Spleen (tissue), 11 donors: ENCODE data around the gene DNAAF9. TPM values are rescaled to one million over a fixed set of nuclear protein-coding genes. Genes with fewer than 3 reads are reported as not detected.
"Not testable (repeated sequence)": the region's sequence is repeated elsewhere in the genome, so short reads cannot be mapped to it uniquely, and the experiment has no call there.

ENCODE experiments used
- DNase-seq: peaks from one replicate; pipeline ENCODE4 v3.0.0-alpha.2; 2020
- H3K27ac ChIP-seq, 8 donors: fragments of 200-600 bp; sonication (generic) in 7 of 8; 1 replicate in 4 of 8; 2 replicates in 4 of 8; pipeline versions ENCODE4 v1.5.0 to v1.8.0; 2016 to 2021; ENCODE audit warnings: inconsistent platforms in 4 of 8, mild to moderate bottlenecking in 4 of 8, moderate library complexity in 1 of 8
- H3K27me3 ChIP-seq, 7 donors: fragments of 200-600 bp; sonication (generic) in 6 of 7; replicated peaks in 1 of 7; 1 replicate in 4 of 7; 2 replicates in 3 of 7; pipeline versions ENCODE4 v1.5.0 to v1.8.0; 2016 to 2021; ENCODE audit warnings: inconsistent platforms in 3 of 7, mild to moderate bottlenecking in 1 of 7
- H3K36me3 ChIP-seq, 6 donors: fragments of 200-600 bp; sonication (generic) in 5 of 6; 1 replicate in 4 of 6; 2 replicates in 2 of 6; pipeline versions ENCODE4 v1.5.0 to v1.8.0; 2016 to 2021; ENCODE audit warnings: inconsistent platforms in 2 of 6
- H3K4me1 ChIP-seq, 6 donors: fragments of 200-600 bp; sonication (generic) in 5 of 6; 1 replicate in 3 of 6; 2 replicates in 3 of 6; pipeline versions ENCODE4 v1.5.0 to v1.8.0; 2016 to 2021; ENCODE audit warnings: inconsistent platforms in 3 of 6
- H3K4me3 ChIP-seq, 8 donors: fragments of 200-600 bp; sonication (generic) in 7 of 8; 1 replicate in 4 of 8; 2 replicates in 4 of 8; pipeline versions ENCODE4 v1.5.0 to v1.8.0; 2016 to 2021; ENCODE audit warnings: inconsistent platforms in 4 of 8, mild to moderate bottlenecking in 4 of 8, moderate library complexity in 2 of 8
- H3K9me3 ChIP-seq, 8 donors: fragments of 200-600 bp; sonication (generic) in 7 of 8; 1 replicate in 4 of 8; 2 replicates in 4 of 8; pipeline versions ENCODE4 v1.5.0 to v1.8.0; 2016 to 2021; ENCODE audit warnings: inconsistent platforms in 4 of 8
- POLR2A ChIP-seq, 3 donors: fragments of 450-650 bp; IDR thresholded peaks; one replicate each; pipeline ENCODE4 v1.5.1; 2017; ENCODE audit warnings: antibody characterized with exemption in 3 of 3, mild to moderate bottlenecking in 1 of 3
- POLR2AphosphoS5 ChIP-seq, 3 donors: sonication (generic); formaldehyde crosslinking; IDR thresholded peaks; one replicate each; pipeline ENCODE4 v1.5.1; 2017; ENCODE audit warnings: antibody characterized with exemption in 3 of 3
- WGBS, 5 donors: extraction: QIAGEN DNeasy Blood & Tissue Kit in 3 of 5; methylation state at CpG; one replicate each; pipeline versions ENCODE4 v1.1.5 to v1.1.7; 2013 to 2018; 5-methylcytosine and 5-hydroxymethylcytosine counted together
- intact Hi-C: fragments of 100-400 bp; cut with DNase I; formaldehyde crosslinking; loops from one replicate; pipeline ENCODE4 v1.15.0; 2023; ENCODE audit warnings: low total_unique reads
- polyA plus RNA-seq, 3 donors: library from polyadenylated mRNA; stranded (reverse); fragments of 200-250 nt; gene quantifications; one replicate each; pipeline ENCODE4 v1.2.1, GENCODE V29; 2013
- total RNA-seq, 7 donors: library from RNA; depleted of rRNA in 3 of 7; stranded (reverse); fragments of >200 nt in 3 of 7; fragmentation: NEBNext Ultra II Directional in 4 of 7; extraction: Animal tissue kit (Norgen Biotek cat#: 25700) in 4 of 7; gene quantifications; one replicate each; pipeline versions ENCODE4 v1.1.0 to v1.2.1, GENCODE V29; 2016 to 2021
- TF ChIP-seq, protein P1 (sequence below), 11 experiments: fragments of 200-600 bp in 7 of 11; fragments of 450-650 bp in 4 of 11; sonication (generic) in 4 of 11; IDR thresholded peaks in 8 of 11; conservative IDR thresholded peaks in 3 of 11; 1 replicate in 7 of 11; 2 replicates in 4 of 11; pipeline versions ENCODE4 v1.4.0 to v1.8.0; 2016 to 2021; ENCODE audit warnings: antibody characterized with exemption in 11 of 11, inconsistent platforms in 4 of 11, mild to moderate bottlenecking in 1 of 11
- donor health status: healthy with polysubstance abuse.
- donor health status: DM: no; HTN: no; CAD: no; lungs with moderate emphysema.
- donor health status: DM: no; HTN: no; CAD: no.
- donor health status: Bipolar disorder and iron deficiency.
- donor health status: healthy.
- donor health status: DM: no; HTN: no; CAD: no.
- donor health status: DM: yes; HTN: yes; CAD: no.

DNAAF9 gene
- total and polyA plus RNA-seq, 10 donors, result 1.8 to 21.4 (median 16.4) TPM

- DNase-seq, result no peak
- no peak overlapping the region for H3K4me3 ChIP-seq
- peaks cover 0 to 11% (median 0%) of the 10 kb centered on the region in 8 donors for H3K9me3 ChIP-seq
- H3K4me1 ChIP-seq, result peaks cover 0 to 15% (median 10%) of the 10 kb centered on the region in 6 donors
- H3K36me3 ChIP-seq, result no peaks in the 10 kb centered on the region
- 23 to 65% (median 33%) methylated on average over 3 of the region's 3 CpGs for WGBS, 5 donors
- H3K27me3 ChIP-seq, result no peaks in the 10 kb centered on the region
- TF ChIP-seq, protein P1, sequence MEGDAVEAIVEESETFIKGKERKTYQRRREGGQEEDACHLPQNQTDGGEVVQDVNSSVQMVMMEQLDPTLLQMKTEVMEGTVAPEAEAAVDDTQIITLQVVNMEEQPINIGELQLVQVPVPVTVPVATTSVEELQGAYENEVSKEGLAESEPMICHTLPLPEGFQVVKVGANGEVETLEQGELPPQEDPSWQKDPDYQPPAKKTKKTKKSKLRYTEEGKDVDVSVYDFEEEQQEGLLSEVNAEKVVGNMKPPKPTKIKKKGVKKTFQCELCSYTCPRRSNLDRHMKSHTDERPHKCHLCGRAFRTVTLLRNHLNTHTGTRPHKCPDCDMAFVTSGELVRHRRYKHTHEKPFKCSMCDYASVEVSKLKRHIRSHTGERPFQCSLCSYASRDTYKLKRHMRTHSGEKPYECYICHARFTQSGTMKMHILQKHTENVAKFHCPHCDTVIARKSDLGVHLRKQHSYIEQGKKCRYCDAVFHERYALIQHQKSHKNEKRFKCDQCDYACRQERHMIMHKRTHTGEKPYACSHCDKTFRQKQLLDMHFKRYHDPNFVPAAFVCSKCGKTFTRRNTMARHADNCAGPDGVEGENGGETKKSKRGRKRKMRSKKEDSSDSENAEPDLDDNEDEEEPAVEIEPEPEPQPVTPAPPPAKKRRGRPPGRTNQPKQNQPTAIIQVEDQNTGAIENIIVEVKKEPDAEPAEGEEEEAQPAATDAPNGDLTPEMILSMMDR (IDR thresholded peaks at IDR 0.05 in 8 of 11, conservative IDR thresholded peaks at IDR 0.05 in 3 of 11), result no peak
- peak in 1 of 3 donors; percentile 61 for TF ChIP-seq POLR2AphosphoS5 (IDR thresholded peaks at IDR 0.05)
- intact Hi-C loops, result no loop called here
- peak overlapping the region in 5 of 8 donors; percentile 3 to 71 (median 66) for H3K27ac ChIP-seq
These were observed 12.8 kb upstream of the DNAAF9 start for GRCh38 chr20:3420211-3420707.

- DNase-seq, H3K36me3 ChIP-seq, H3K27ac ChIP-seq, intact Hi-C loops, H3K27me3 ChIP-seq, H3K4me3 ChIP-seq: not testable (repeated sequence)
- peaks cover 0 to 11% (median 0%) of the 10 kb centered on the region in 8 donors for H3K9me3 ChIP-seq
- peaks cover 0 to 15% (median 10%) of the 10 kb centered on the region in 6 donors for H3K4me1 ChIP-seq
- WGBS, 5 donors, result 52 to 92% (median 79%) methylated on average over 1 of the region's 1 CpG
These were observed 10.7 kb upstream of the DNAAF9 start for GRCh38 chr20:3418161-3418560.

DNA sequence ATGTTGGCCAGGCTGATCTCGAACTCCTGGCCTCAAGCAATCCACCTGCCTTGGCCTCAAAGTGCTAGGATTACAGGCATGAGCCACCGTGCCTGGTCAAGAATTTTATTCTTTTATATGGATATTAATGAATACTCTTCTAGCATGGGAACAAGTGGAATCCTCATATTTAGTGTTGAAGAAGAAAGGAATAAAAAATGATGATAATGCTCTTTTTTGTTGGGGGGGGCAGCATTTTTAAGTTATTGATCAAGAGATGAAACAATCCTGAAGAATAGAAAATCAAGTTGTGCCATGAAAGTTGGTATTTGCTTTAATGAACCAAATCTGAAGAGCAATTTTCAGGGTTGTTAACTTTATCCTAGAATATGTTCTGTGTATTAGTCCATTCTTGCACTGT lies 6.7 kb upstream of the DNAAF9 start:
- WGBS, 5 donors, result 85 to 91% (median 86%) methylated on average over 2 of the region's 2 CpGs
- peaks cover 0 to 11% (median 0%) of the 10 kb centered on the region in 8 donors for H3K9me3 ChIP-seq
- no peak overlapping the region for H3K27ac ChIP-seq
- no peaks in the 10 kb centered on the region for H3K36me3 ChIP-seq
- TF ChIP-seq POLR2AphosphoS5 (IDR thresholded peaks at IDR 0.05) (no peak), POLR2A (IDR thresholded peaks at IDR 0.05) (no peak)
- TF ChIP-seq, protein P1 (IDR thresholded peaks at IDR 0.05 in 8 of 11, conservative IDR thresholded peaks at IDR 0.05 in 3 of 11), result no peak
- H3K4me1 ChIP-seq, result peaks cover 0 to 5% (median 2%) of the 10 kb centered on the region in 6 donors
- no peak overlapping the region for H3K4me3 ChIP-seq
- intact Hi-C loops, result no loop called here
- no peak for DNase-seq
- H3K27me3 ChIP-seq, result no peaks in the 10 kb centered on the region

- peaks cover 0 to 11% (median 0%) of the 10 kb centered on the region in 8 donors for H3K9me3 ChIP-seq
- TF ChIP-seq POLR2A (IDR thresholded peaks at IDR 0.05) (no peak), POLR2AphosphoS5 (IDR thresholded peaks at IDR 0.05) (no peak)
- TF ChIP-seq, protein P1 (IDR thresholded peaks at IDR 0.05 in 8 of 11, conservative IDR thresholded peaks at IDR 0.05 in 3 of 11), result no peak
- H3K4me3 ChIP-seq, result no peak overlapping the region
- no peak for DNase-seq
- peaks cover 0 to 9% (median 7%) of the 10 kb centered on the region in 6 donors for H3K4me1 ChIP-seq
- H3K27me3 ChIP-seq, result no peaks in the 10 kb centered on the region
- intact Hi-C loops, result no loop called here
- 83 to 95% (median 89%) methylated on average over 4 of the region's 4 CpGs for WGBS, 5 donors
- H3K36me3 ChIP-seq, result no peaks in the 10 kb centered on the region
- H3K27ac ChIP-seq, result no peak overlapping the region
These were observed 6.0 kb upstream of the DNAAF9 start for GRCh38 chr20:3413393-3413889.
